PC-3 (cell line): ENCODE results near the gene RREB1.

Source experiments
- EZH2 ChIP-seq: fragments of 300-600 bp; sonication (generic); IDR thresholded peaks from one replicate; pipeline ENCODE4 v1.6.1; 2017; ENCODE audit warnings: antibody characterized with exemption, mild to moderate bottlenecking, low read length; ENCODE audit not compliant: unreplicated experiment
- TF ChIP-seq, protein P1 (sequence below): fragments of 300-600 bp; sonication (generic); conservative IDR thresholded peaks from 2 replicates; pipeline ENCODE4 v1.5.1; 2017; ENCODE audit warnings: antibody characterized with exemption, low read depth, mild to moderate bottlenecking, low read length

DNA sequence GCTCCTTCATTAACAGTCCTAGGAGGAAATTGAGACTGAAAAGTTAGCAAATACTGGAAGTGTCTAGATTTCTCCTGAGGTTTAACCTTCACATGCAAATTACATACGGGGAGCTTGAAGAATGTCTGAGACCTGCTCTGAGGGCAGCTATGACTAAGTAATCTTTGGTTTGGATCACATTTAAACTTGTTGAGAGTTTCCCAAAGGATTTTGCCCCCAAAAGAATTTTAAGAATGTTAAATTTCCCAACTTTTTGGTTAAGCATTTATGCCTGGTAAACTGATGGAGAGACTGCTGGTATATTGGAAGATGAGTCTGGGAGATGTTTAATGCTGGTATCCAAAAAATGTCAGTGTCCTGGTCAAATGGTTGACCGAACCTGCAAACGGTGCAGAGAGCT lies 97.0 kb downstream of the RREB1 start:
- TF ChIP-seq, protein P1, sequence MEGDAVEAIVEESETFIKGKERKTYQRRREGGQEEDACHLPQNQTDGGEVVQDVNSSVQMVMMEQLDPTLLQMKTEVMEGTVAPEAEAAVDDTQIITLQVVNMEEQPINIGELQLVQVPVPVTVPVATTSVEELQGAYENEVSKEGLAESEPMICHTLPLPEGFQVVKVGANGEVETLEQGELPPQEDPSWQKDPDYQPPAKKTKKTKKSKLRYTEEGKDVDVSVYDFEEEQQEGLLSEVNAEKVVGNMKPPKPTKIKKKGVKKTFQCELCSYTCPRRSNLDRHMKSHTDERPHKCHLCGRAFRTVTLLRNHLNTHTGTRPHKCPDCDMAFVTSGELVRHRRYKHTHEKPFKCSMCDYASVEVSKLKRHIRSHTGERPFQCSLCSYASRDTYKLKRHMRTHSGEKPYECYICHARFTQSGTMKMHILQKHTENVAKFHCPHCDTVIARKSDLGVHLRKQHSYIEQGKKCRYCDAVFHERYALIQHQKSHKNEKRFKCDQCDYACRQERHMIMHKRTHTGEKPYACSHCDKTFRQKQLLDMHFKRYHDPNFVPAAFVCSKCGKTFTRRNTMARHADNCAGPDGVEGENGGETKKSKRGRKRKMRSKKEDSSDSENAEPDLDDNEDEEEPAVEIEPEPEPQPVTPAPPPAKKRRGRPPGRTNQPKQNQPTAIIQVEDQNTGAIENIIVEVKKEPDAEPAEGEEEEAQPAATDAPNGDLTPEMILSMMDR, result no peak
- TF ChIP-seq EZH2, result no peak
